Progenitor cell of endocrine pancreas (in vitro differentiated cells): ENCODE data around the gene RAF1. TPM values are rescaled to one million over a fixed set of nuclear protein-coding genes. Genes with fewer than 3 reads are reported as not detected.

Source experiments
- DNase-seq: peaks from one replicate; pipeline ENCODE4 v3.0.0; 2021; ENCODE audit warnings: low spot score; ENCODE audit not compliant: unreplicated experiment
- H3K27ac Mint-ChIP-seq: 2 replicates; pipeline ENCODE4 v1.8.0; 2021; ENCODE audit warnings: mild to moderate bottlenecking, moderate library complexity, mixed read lengths
- H3K27me3 Mint-ChIP-seq: 2 replicates; pipeline ENCODE4 v1.8.0; 2021; ENCODE audit warnings: mixed read lengths
- H3K36me3 Mint-ChIP-seq: 2 replicates; pipeline ENCODE4 v1.8.0; 2022; ENCODE audit warnings: mixed read lengths; ENCODE audit not compliant: insufficient read depth
- H3K4me1 Mint-ChIP-seq: 2 replicates; pipeline ENCODE4 v1.8.0; 2021; ENCODE audit warnings: low read depth, mixed read lengths
- H3K4me3 Mint-ChIP-seq: 2 replicates; pipeline ENCODE4 v1.8.0; 2021; ENCODE audit warnings: low read depth, mild to moderate bottlenecking, moderate library complexity, mixed read lengths
- H3K9me3 Mint-ChIP-seq: 2 replicates; pipeline ENCODE4 v1.8.0; 2021; ENCODE audit warnings: low read depth, mixed read lengths
- CTCF ChIP-seq: fragments of 200-600 bp; sonication (generic); IDR thresholded peaks from one replicate; pipeline ENCODE4 v1.5.0; 2021; ENCODE audit warnings: antibody characterized with exemption, mild to moderate bottlenecking; ENCODE audit not compliant: unreplicated experiment
- total RNA-seq: library from RNA; stranded (reverse); gene quantifications from 2 replicates; pipeline ENCODE4 v1.2.1, GENCODE V29; 2021

Gene RAF1
- total RNA-seq, 1 donor from 2014 or later = 135 TPM

- H3K36me3 Mint-ChIP-seq = peaks cover 22% of the 10 kb centered on the region
Observed at GRCh38 chr3:12579905-12580304, 84.0 kb downstream of the RAF1 start.

GRCh38 chr3:12579456-12579855 lies 84.5 kb downstream of the RAF1 start:
- Mint-ChIP-seq H3K9me3 (no peaks in the 10 kb centered on the region), H3K36me3 (peaks cover 19% of the 10 kb centered on the region), H3K27ac (peak overlapping the region; percentile 89), H3K4me3 (no peak overlapping the region), H3K27me3 (no peaks in the 10 kb centered on the region), H3K4me1 (no peaks in the 10 kb centered on the region)
- DNase-seq = no peak
- TF ChIP-seq CTCF = no peak

More at GRCh38 chr3:12579905-12580304, 84.0 kb downstream of the RAF1 start:
- no peak for TF ChIP-seq CTCF
- no peaks in the 10 kb centered on the region for H3K9me3 Mint-ChIP-seq
- no peak for DNase-seq
- no peaks in the 10 kb centered on the region for H3K27me3 Mint-ChIP-seq
- H3K4me3 Mint-ChIP-seq = no peak overlapping the region
- no peaks in the 10 kb centered on the region for H3K4me1 Mint-ChIP-seq
- H3K27ac Mint-ChIP-seq = peak overlapping the region; percentile 89

GRCh38 chr3:12578742-12579141 lies 85.2 kb downstream of the RAF1 start:
- H3K27ac Mint-ChIP-seq = peak overlapping the region; percentile 15
- H3K36me3 Mint-ChIP-seq = peaks cover 21% of the 10 kb centered on the region
- peak; percentile 25 for TF ChIP-seq CTCF

GRCh38 chr3:12577379-12577778 lies 86.5 kb downstream of the RAF1 start:
- no peak overlapping the region for H3K4me3 Mint-ChIP-seq
- peaks cover 25% of the 10 kb centered on the region for H3K36me3 Mint-ChIP-seq
- no peak for DNase-seq
- no peaks in the 10 kb centered on the region for H3K27me3 Mint-ChIP-seq
- no peaks in the 10 kb centered on the region for H3K9me3 Mint-ChIP-seq
- TF ChIP-seq CTCF = no peak
- H3K4me1 Mint-ChIP-seq = no peaks in the 10 kb centered on the region
- no peak overlapping the region for H3K27ac Mint-ChIP-seq

More at GRCh38 chr3:12578742-12579141, 85.2 kb downstream of the RAF1 start:
- Mint-ChIP-seq H3K4me3 (no peak overlapping the region), H3K27me3 (no peaks in the 10 kb centered on the region), H3K9me3 (no peaks in the 10 kb centered on the region), H3K4me1 (no peaks in the 10 kb centered on the region)
- no peak for DNase-seq

GRCh38 chr3:12574661-12575060 lies 89.3 kb downstream of the RAF1 start:
- Mint-ChIP-seq H3K27ac (no peak overlapping the region), H3K4me1 (no peaks in the 10 kb centered on the region)

More at GRCh38 chr3:12574661-12575060, 89.3 kb downstream of the RAF1 start:
- no peaks in the 10 kb centered on the region for H3K9me3 Mint-ChIP-seq
- DNase-seq = no peak
- H3K4me3 Mint-ChIP-seq = no peak overlapping the region
- peaks cover 30% of the 10 kb centered on the region for H3K36me3 Mint-ChIP-seq
- TF ChIP-seq CTCF = no peak
- no peaks in the 10 kb centered on the region for H3K27me3 Mint-ChIP-seq
